BE2C (cell line): Measurements from ENCODE around the gene TRAF2.

Source experiments
- DNase-seq: peaks from one replicate; pipeline ENCODE4 v3.0.0-alpha.2; 2020
- H3K27me3 ChIP-seq: fragments of 250-450 bp; sonication (Bioruptor Pico); 2 replicates; pipeline ENCODE4 v1.5.1; 2020; ENCODE audit warnings: mild to moderate bottlenecking
- H3K36me3 ChIP-seq: fragments of 250-450 bp; sonication (Bioruptor Pico); 2 replicates; pipeline ENCODE4 v1.5.1; 2020; ENCODE audit warnings: mild to moderate bottlenecking
- H3K4me1 ChIP-seq: fragments of 250-450 bp; sonication (Bioruptor Pico); 2 replicates; pipeline ENCODE4 v1.5.1; 2020
- H3K4me3 ChIP-seq: 2 replicates; pipeline ENCODE4 v1.5.1; 2011; ENCODE audit warnings: low read depth, low read length
- H3K9me3 ChIP-seq: fragments of 250-450 bp; sonication (Bioruptor Pico); 2 replicates; pipeline ENCODE4 v1.5.1; 2020
- CTCF ChIP-seq: IDR thresholded peaks from 2 replicates; pipeline ENCODE4 v1.5.1; 2012; ENCODE audit warnings: mild to moderate bottlenecking, low read depth, low read length

TRAF2 gene

DNA sequence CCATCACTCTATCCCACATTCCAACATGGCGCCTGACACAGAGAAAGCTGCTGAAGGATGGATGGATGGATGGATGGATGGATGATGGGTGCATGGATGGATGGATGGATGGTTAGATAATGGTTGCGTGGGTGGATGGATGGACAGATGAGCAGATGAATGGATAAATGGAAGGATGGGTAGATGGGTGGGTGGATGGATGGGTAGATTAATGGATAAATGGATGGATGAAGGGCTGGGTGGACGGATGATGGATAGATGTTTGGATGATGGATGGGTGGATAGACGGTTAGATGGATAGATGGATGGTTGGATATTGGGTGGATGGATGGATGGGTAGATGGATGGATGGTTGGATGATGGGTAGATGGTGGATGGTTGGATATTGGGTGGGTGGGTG, 70.3 kb downstream of the TRAF2 start:
- DNase-seq, result no peak
- H3K9me3 ChIP-seq, result no peaks in the 10 kb centered on the region
- no peak for TF ChIP-seq CTCF
- no peaks in the 10 kb centered on the region for H3K36me3 ChIP-seq
- H3K4me1 ChIP-seq, result peaks cover 5% of the 10 kb centered on the region; the same call in 1 of the 2 replicates
- no peaks in the 10 kb centered on the region for H3K27me3 ChIP-seq
- no peak overlapping the region for H3K4me3 ChIP-seq

DNA sequence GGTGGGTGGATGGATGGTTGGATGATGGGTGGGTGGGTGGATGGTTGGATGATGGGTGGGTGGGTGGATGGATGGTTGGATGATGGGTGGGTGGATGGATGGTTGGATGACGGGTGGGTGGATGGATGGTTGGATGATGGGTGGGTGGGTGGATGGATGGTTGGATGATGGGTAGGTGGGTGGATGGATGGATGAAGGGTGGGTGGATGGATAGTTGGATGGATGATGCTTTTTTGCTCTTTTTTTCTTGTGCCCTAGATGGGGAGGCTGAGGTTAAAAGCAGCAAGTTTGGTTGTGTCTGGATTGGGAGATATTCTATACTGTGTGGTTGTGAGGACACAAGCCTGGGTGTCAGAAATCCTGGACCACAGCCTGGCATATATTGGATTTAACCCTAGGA, 71.1 kb downstream of the TRAF2 start:
- Histone ChIP-seq H3K9me3 (no peaks in the 10 kb centered on the region), H3K4me1 (no peaks in the 10 kb centered on the region), H3K4me3 (no peak overlapping the region), H3K36me3 (no peaks in the 10 kb centered on the region), H3K27me3 (no peaks in the 10 kb centered on the region)
- no peak for TF ChIP-seq CTCF
- no peak for DNase-seq

DNA sequence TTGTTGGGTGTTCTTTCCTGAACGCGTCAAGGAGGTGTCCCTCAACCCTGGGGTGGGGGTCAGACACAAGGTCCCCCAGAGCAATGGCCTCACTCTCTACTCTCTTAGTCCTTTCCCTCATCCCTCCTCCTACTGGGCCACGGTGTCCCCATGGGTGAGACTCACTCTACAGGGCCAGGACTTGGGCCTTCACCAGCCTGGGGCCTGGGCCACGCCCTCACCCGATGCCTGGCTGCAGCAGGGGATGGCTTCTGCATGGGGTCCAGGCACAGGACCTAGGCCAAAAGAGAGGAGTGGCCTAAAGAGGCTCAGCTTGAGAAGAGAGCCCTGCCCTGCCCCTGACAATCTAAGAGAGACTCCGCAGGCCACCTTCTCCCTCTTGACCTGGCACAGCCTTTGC, 71.6 kb downstream of the TRAF2 start:
- no peak for TF ChIP-seq CTCF
- H3K36me3 ChIP-seq, result no peaks in the 10 kb centered on the region
- no peak overlapping the region for H3K4me3 ChIP-seq
- no peaks in the 10 kb centered on the region for H3K4me1 ChIP-seq
- DNase-seq, result no peak
- no peaks in the 10 kb centered on the region for H3K9me3 ChIP-seq
- H3K27me3 ChIP-seq, result no peaks in the 10 kb centered on the region

DNA sequence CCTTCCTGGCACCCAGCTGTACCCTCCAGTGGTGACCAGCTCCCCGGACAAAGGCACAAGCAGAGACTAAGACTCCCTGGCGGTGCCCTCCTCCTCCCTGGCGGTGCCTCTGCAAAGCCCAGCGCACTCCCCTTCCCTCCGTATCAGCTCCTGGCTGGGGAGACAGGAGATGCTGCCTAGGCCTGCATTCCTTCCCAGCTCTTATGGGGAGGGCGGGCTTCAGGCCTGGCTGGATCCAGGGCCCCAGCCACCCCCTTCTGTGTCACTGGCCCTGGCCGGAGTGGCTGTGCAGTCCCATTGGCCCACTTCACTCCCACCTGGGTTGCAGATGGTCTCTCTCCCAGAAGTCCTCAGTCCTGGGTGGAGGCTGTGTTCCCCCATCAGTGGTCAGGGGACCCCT, 72.2 kb downstream of the TRAF2 start:
- no peak for TF ChIP-seq CTCF
- Histone ChIP-seq H3K4me3 (no peak overlapping the region), H3K36me3 (no peaks in the 10 kb centered on the region), H3K4me1 (no peaks in the 10 kb centered on the region), H3K9me3 (no peaks in the 10 kb centered on the region), H3K27me3 (no peaks in the 10 kb centered on the region)
- DNase-seq, result no peak

GRCh38 chr9:136958898-136959850, 72.9 kb downstream of the TRAF2 start:
- Histone ChIP-seq H3K36me3 (no peaks in the 10 kb centered on the region), H3K4me1 (no peaks in the 10 kb centered on the region), H3K27me3 (no peaks in the 10 kb centered on the region), H3K4me3 (no peak overlapping the region), H3K9me3 (no peaks in the 10 kb centered on the region)
- DNase-seq, result no peak
- TF ChIP-seq CTCF, result no peak

DNA sequence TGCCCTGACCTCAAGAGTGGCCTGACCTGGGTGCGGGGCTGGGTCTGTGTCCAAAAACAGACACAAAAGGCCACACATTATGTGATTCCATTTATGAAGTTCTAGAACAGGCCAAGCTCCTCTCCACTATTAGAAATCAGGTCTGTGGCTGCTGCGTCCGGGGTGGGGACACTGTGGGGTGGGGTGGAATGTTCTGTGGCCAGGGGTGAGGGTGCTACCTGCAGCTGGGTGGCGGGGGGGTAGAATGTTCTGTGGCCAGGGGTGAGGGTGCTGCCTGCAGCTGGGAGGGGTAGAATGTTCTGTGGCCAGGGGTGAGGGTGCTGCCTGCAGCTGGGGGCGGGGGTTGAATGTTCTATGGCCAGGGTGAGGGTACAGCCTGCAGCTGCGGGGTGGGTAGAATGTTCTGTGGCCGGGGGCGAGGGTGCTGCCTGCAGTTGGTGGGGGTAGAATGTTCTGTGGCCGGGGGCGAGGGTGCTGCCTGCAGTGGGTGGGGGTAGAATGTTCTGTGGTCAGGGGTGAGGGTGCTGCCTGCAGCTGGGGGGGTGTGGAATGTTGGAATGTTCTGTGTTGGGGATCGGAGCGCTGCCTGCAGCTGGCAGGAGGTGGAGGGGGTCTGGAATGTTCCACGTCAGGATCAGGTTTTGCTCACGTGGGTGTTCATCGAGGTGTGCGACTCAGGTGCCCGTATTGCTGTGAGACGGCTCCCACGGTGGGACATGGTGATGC, 74.1 kb downstream of the TRAF2 start:
- Histone ChIP-seq H3K9me3 (no peaks in the 10 kb centered on the region), H3K4me1 (no peaks in the 10 kb centered on the region), H3K27me3 (no peaks in the 10 kb centered on the region), H3K36me3 (no peaks in the 10 kb centered on the region), H3K4me3 (no peak overlapping the region)
- no peak for DNase-seq
- no peak for TF ChIP-seq CTCF
